ENCODE results near the gene MYH7B.

MYH7B gene
- long read RNA-seq, donor 1: 0 reads
- long read RNA-seq, donor 2, partial matches to known transcripts: 0 of 7 reads
- long read RNA-seq, donor 2, other reads (novel, unspliced or antisense): 7 of 7 reads
- long read RNA-seq, donor 3: 0 reads
- long read RNA-seq, donor 4: 0 reads
- long read RNA-seq, donor 5: 0 reads
- long read RNA-seq, donor 6: 0 reads
- long read RNA-seq, donor 7, partial matches to known transcripts: 6 of 20 reads
- long read RNA-seq, donor 7, other reads (novel, unspliced or antisense): 14 of 20 reads
- long read RNA-seq, donor 8, partial matches to known transcripts: 10 of 25 reads
- long read RNA-seq, donor 8, other reads (novel, unspliced or antisense): 15 of 25 reads

- DNase-seq: peak; percentile 97
These were observed at the start of gene MYH7B, which contains the start of gene GSS for GRCh38 chr20:34955231-34956040. TSS of gene MYH7B (plus strand) at chr20:34955868. CDS start at chr20:34978006, 22,138 bp downstream. TSS of gene GSS (minus strand) at chr20:34955806. CDS start at chr20:34951852, 3,954 bp downstream.

- no peak for DNase-seq
These were observed 47.8 kb upstream of the MYH7B start for GRCh38 chr20:34907616-34908469.

- no peak for DNase-seq
These were observed 40.5 kb upstream of the MYH7B start for GRCh38 chr20:34915131-34915530.

GRCh38 chr20:34915749-34916455, 39.8 kb upstream of the MYH7B start:
- DNase-seq: no peak

- no peak for DNase-seq
These were observed 38.8 kb upstream of the MYH7B start for GRCh38 chr20:34916774-34917354.

- no peak for DNase-seq
These were observed 35.6 kb upstream of the MYH7B start for GRCh38 chr20:34920055-34920454.

- DNase-seq: no peak
These were observed 34.2 kb upstream of the MYH7B start for GRCh38 chr20:34921436-34921835.

GRCh38 chr20:34922654-34923381, 32.9 kb upstream of the MYH7B start:
- no peak for DNase-seq

GRCh38 chr20:34923414-34923813, 32.3 kb upstream of the MYH7B start:
- no peak for DNase-seq

- no peak for DNase-seq
These were observed 30.3 kb upstream of the MYH7B start for GRCh38 chr20:34925341-34925740.

- DNase-seq: no peak
These were observed 29.7 kb upstream of the MYH7B start for GRCh38 chr20:34925981-34926380.

- no peak for DNase-seq
These were observed 29.1 kb upstream of the MYH7B start for GRCh38 chr20:34926581-34926980.

GRCh38 chr20:34927736-34928135, 27.9 kb upstream of the MYH7B start:
- no peak for DNase-seq

GRCh38 chr20:34928411-34928810, 27.3 kb upstream of the MYH7B start:
- no peak for DNase-seq

GRCh38 chr20:34931771-34932170, 23.9 kb upstream of the MYH7B start:
- DNase-seq: no peak

GRCh38 chr20:34938466-34939163, 17.1 kb upstream of the MYH7B start:
- DNase-seq: no peak

- DNase-seq: no peak
These were observed 15.6 kb upstream of the MYH7B start for GRCh38 chr20:34940081-34940481.

GRCh38 chr20:34941226-34941625, 14.4 kb upstream of the MYH7B start:
- DNase-seq: no peak

GRCh38 chr20:34942301-34942700, 13.4 kb upstream of the MYH7B start:
- DNase-seq: no peak
